GM21576 (cell line): Measurements from ENCODE around the gene SEMA4G.

Source experiments
- ATAC-seq: cut with Tn5 transposase; IDR thresholded peaks from one replicate; pipeline ENCODE4 v1.9.1; 2021; ENCODE audit warnings: mild to moderate bottlenecking, moderate library complexity; ENCODE audit not compliant: unreplicated experiment

The SEMA4G gene, protein sequence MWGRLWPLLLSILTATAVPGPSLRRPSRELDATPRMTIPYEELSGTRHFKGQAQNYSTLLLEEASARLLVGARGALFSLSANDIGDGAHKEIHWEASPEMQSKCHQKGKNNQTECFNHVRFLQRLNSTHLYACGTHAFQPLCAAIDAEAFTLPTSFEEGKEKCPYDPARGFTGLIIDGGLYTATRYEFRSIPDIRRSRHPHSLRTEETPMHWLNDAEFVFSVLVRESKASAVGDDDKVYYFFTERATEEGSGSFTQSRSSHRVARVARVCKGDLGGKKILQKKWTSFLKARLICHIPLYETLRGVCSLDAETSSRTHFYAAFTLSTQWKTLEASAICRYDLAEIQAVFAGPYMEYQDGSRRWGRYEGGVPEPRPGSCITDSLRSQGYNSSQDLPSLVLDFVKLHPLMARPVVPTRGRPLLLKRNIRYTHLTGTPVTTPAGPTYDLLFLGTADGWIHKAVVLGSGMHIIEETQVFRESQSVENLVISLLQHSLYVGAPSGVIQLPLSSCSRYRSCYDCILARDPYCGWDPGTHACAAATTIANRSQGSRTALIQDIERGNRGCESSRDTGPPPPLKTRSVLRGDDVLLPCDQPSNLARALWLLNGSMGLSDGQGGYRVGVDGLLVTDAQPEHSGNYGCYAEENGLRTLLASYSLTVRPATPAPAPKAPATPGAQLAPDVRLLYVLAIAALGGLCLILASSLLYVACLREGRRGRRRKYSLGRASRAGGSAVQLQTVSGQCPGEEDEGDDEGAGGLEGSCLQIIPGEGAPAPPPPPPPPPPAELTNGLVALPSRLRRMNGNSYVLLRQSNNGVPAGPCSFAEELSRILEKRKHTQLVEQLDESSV

DNA sequence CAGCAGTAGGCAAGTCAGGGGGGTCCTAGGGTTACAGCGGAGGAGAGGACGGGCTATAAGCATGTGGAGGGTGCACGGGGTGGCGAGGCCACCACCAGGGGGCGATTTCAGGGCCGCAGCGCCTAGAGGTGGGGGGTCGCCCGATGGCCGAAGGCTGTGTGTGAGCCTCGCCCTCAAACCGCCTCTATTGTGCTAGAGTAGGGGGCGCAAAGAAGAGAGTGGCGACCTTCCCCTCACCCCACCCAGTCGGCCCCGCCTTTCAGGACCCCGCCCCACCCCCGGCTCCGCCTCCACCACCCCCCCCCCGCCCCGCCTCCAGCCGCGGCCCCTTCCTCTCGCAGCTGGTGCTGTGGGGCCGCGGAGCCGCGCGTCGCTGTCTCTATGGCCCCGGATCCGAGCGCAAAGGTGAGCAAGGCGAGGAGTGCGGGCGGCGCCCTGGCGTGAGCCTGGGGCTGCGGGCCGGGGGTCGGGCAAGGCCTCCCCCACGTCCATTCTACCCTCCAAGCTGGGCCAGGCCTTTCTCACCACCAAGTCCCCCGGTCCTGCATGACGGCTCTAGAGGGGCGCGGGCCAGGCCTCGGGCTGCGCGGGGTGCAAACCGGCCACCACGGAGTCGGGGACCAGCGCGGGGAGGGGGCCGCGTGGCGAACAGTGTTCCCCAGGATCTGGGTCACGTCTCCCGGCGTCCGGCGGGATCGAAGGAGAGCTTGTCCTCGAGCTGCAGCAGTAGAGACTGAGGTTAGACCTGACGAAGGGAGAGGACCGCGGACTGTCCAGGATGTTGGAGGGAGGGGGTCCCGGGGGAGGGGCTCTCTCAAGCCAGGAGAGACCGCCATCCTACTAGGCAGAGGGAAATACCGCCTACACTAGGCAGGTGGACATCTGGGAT lies at the start of gene SEMA4G:
Gene SEMA4G (plus strand): TSS at position 318 of the 889 bp plus-strand sequence. CDS start 3,409 bp downstream, outside the sequence.
- ATAC-seq = no peak

DNA sequence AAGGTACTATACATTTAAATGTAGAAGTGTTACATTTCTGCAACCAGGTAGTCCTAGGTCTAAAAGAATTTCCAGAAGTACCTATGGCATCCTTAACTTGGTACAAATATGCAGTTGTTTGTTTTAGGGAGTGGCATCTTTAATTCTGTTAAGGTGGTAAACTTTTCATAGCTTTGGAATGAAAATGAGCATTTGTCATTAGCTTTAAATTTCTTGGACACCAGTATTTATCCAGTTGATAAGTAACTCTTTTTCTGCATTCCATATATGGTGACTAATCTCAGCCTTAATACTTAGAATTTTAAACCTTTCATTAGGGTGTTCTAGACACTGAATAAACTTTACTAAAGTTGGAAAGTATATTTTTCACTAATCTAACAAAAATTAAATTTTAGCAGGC lies 45.7 kb upstream of the SEMA4G start:
- ATAC-seq = no peak

DNA sequence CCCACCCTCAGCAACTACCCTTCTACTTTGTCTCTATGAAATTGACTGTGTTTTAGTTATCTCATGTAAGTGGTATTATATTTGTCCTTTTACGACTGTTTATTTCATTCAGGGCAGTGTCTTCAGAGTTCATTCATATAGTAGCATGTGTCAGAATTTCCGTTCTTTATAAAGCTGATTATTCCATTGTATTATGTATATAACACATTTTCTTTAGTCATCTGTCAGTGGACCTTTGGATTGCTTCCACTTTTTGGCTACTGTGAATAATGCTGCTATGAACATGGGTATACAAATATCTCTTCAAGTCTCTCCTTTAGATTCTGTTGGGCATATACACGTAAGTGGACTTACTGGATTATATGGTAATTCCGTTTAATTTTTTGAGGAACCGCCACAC lies 42.0 kb upstream of the SEMA4G start:
- no peak for ATAC-seq

DNA sequence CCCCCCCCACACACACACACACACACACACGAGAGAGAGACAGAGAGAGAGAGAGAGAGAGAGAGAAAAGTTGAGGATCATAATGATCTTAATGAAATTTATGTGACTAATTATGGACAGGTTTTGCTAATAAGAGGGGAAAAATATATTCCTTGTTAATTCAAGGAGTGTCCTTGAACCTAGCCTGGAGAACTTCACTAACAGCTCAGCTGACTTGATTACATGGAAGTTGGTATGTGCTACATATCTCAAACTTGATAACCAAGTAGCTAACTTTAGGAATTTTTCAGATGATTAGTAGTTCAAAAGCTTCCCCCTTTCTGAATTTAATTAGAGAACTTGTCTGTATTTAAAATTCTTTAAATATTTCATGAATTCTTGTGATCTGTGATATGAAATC lies 41.3 kb upstream of the SEMA4G start:
- no peak for ATAC-seq

DNA sequence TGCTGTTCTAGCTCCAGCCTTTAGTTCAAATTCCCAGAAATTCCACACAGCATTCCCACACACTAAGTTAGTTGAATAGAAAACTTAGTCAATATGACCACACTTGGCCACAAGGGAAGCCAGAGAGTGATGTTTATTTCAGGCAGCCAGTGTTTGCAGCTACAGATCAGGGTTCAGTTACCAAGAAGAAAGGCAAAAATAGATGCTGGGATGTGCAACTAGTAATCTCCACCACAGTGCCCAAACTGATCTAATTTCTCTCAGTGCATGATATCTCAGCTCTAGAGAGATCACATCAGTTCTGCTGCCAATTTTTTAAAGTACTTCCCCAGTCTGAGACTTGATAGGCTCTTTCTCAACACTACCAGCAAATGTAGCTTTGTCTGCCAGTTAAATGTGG lies 38.9 kb upstream of the SEMA4G start:
- ATAC-seq = no peak

DNA sequence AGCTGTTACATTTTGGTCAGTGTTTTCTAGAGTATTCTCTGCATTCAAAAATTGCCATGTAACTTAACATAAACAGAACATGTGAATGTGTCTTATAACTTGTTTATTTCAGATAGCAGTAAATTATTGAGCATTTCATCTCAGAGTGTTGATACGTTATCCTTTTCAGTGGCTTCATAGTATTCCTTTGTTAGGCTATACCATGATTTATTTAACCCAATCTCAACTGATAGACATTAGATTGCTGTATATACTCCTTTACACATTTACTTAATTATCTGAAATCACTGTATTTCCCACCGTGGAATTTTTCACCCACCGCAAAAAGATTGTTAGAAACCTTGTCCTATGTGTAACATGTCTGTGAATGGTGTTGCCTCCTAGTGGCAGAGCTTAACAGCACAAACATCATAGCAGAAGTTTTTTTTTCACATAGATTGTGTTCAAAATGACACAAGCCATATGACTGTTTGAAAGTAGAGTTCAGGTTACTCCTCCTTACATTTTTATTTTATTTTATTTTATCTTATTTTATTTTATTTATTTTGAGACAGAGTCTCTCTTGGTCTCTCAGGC lies 35.1 kb upstream of the SEMA4G start:
- no peak for ATAC-seq

DNA sequence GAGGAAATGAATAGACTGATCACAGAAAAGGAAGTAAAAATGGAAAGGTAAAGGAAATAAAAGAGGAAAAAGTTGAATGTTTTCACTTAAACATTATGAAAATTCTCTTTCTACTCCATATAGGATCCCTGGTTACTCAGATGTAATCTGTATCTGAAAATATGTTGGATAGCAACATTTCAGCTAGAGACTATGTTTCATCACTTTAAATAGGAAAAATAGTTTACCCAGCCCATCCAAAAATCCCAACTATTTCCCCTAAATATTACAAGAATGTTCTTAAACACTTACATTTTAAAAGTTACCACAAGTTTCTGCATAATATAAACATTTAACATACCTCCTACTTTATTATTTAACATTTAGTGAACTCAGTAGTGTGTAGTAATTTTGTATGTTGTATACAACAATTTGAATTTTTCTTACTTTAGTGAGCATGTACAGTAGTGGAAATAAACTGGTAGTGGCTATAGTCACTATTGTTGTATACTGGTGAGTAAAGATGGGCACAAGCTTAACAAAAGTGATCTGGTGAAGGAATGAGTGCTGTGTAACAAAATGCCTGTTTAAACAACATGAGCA lies 29.4 kb upstream of the SEMA4G start:
- ATAC-seq = no peak

DNA sequence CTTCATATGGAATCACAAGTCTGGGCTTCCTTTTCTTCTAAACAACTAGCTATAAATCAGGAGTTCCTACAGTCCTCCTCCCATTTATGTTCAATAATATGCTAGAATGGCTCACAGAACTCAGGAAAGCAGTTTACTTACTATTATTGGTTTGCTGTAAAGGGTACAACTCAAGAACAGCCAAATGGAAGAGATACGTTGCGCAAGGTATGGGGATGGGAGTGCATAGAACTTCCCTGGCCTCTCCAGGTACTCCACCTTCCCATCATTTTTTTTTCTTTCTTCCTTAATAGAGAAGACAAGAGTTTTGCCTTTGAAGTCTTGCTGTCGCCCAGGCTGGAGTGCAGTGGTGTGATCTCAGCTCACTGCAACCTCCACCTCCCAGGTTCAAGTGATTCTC lies 27.1 kb upstream of the SEMA4G start:
- ATAC-seq = no peak

DNA sequence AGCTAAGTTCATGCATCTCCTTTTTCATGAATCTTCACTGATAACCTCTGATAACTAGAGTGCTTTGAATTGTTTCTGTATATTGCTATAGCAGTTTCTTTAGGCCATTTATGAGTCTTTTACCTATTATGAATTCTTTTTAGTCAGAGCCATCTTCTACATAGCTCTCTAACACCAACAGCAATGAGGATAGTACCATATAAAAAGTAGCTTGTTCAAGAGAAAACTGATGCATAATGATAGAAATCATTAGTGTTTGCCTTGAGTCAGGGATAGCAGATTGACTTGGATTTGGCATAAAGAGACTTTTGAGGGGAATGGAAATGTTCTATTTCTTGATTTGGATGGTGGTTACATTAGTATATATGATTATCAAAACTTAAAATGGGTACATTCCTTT lies 25.8 kb upstream of the SEMA4G start:
- no peak for ATAC-seq

DNA sequence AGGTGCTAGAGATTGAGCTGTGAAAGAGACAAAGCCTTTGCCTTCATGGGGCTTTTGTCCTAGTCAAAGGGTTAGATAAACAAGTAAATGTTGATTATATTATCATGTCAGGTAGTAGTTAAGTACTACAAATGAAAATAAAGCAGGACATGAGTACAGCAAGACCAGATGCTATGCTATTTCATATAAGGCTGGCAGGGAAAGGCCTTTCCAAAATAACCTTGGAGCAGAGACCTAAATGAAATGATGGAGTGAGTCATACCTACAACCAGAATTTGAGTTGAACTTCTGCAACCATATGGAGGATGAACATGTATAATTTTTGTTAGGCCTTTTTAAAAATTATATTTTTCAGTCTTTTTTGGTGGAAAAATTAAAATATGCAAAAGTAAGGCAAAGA lies 23.6 kb upstream of the SEMA4G start:
- no peak for ATAC-seq

DNA sequence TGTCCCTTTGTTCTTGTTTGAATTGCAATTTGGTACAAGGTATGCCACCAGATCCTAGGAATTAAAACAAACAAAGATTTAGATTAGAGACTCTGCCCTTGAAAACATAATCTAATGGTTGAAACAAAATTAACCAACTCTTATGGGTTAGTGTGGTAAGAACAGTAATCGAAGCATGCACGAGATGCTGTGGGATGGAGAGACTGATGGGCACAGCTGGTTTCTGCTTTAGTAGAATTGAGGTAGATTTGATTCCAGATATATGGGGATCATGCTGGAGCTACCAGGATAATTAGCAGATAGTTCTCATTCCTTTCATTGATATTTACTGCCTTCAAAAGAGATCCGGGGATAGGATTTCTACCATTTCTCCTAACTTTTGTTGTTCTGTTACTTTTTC lies 20.4 kb upstream of the SEMA4G start:
- no peak for ATAC-seq

DNA sequence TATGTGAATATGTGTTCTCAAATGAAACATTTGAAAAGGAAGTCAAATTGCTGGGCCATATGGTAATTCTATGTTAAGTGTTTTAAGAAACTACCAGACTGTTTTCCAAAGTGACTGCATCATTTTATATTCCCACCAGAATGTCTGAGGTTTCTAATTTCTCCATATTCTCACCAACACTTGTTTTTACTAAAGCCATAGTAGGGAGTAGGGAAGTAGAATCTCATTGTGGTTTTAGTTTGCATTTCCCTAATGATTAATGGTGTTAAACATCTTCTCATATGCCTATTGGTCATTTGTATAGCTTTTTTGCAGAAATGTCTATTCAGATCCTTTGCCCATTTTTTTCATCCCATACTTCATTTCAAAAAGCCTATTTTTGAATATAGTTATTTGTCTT lies 9.1 kb upstream of the SEMA4G start:
- no peak for ATAC-seq

DNA sequence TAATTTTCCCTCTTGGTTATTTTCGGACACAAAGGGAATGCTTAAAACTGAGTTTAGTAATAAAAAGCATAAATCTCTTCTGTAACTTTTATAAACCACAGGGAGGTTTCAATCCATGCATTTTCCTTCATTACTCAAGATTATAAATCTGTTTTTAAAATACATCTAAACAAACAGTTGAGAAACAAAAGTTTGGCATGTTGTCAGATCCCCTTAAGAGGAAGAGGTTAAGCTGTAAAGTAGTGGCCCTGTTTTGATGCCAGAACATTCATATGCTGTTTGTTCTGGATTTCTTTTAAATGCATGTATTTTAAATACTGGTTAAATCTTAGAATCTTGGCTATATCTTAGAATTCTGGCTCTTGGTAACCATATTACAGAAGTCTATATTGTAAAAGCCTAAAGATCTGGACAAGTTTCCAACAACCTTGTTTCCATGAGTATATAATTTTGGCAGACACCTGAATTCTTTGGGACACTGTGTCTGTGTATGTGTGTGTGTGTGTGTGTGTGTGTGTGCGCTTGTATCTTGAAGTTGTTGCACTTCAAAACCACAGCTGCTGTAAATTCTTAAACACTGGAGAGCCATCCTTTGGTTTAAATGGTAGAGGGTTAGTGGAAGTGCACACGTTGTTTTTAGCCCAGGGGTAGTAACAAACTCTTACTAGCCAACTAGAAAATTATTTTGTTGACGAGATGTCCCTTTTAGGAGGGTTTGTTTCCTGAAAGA lies 6.8 kb upstream of the SEMA4G start:
- ATAC-seq = no peak

DNA sequence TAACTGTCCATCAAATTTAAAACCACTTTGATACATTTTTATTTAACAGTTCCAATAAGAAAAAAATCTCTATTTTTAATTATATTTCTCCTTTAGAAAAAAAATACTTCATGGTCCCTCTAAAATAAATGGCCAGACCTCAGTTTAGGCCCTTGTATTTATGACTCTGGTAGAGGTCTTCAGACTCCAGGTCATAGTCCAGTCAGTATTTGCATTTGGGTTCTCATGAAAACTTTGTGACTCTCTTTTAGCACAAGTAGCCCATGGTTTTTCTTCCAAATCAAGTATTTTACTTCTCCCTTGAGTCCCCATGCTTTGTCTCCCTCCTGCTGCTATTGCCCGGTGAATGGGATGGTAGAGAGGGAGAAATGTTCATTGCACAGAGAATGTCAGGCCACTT lies 5.5 kb upstream of the SEMA4G start:
- no peak for ATAC-seq

DNA sequence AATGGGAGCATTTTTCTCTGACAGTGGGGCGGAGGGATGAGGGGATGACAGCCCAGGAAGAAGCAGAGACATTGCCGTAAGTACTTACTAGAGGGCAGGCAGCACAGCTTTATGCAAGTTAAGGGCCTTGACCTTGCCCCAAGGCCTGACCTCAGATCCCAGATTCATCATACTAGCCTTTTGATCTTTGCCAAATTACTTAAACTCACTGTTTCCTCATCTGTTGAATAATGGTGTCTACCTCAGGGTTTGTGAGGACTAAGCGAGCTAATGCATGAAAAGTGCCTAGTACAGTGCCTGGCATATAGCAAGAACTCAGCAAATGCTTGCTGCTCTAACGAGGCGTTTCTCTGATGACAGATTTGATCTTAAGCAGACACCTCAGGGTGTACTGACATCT lies 3.5 kb upstream of the SEMA4G start:
- ATAC-seq = no peak

DNA sequence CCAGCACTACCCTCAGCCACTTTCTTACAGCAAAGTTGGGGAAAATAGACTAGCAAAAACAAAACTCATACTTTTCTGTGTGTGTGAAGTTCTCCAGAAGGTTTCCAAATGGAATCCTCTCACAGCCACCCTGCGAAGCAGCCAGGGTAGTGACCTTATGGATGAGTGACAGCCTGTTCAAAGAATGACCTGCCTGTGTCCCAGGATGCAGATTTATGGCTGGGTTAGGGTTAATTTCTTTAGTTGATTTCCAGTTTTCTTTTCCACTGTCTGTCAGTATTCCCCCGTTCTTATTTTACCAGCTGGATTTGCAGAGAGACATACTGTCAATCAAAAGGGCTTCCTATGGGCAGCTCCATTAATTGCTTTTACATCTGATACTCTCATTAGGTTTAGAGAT lies 2.4 kb upstream of the SEMA4G start:
- no peak for ATAC-seq

DNA sequence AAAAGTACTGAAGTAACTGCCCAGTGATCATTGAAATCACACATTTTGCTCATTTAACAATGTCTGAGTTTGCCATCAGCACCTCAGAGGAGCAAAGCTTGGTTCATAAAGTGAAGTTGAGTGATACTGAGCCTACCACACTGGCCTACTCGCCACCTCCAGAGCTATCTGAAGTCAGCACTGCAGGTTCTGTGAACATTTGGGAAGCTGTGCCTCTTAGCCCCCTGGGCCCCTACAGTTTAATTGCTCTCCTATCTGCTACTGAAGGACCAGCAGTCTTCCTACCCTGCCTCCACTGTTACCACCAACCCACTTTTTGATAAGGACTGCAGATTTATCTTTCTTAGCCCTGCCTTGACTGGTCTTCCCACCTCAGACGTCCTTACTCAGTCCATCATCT lies 2.0 kb upstream of the SEMA4G start:
- ATAC-seq = no peak

DNA sequence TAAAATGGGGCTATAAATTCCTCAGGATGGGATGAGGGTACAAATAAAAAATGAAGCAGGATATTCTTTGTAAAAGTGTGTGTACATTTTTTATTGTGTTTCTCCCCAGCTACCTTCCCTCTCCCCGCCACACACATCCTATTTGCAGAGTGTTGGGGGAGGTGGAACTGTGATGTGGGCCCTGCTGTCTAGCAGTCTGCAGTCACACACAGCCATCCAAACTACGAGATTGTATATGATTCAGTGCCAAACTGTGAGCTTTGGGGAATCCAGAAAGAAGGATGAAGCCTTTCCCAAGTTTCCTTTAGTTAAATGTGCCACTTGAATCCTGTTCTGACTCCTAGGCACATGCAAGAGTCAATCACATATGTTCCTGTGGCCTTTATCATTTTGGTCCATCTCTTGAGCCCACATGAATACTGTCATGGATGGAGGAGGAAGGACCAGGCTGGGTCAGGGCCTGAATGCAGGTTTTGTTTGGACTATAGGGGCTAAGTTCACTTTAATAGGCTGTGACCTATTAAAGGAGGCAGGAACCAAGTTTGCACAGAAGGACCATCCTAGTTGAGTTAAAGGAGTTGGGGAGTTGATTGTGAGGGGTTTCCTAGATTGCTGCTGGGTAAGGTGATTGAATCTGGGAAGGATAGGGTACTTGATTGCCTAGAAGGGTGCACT lies 1.1 kb upstream of the SEMA4G start:
- ATAC-seq = no peak

DNA sequence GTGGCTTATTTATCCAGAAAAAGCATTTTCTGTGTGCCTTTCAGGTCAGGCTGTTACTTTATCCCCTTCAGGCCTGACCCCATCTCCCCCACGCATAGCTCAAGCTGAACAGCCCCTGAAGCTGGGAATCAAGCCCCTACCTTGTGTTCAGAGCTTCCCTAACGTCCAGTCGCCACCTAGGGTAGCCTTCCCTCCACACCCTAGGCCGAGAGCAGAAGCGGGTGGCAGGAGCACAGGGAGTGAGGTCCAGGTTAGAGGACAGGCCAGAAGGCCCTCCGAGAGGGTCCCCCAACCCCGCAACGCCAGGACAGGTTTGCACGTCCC lies 479 bp upstream of the SEMA4G start:
- no peak for ATAC-seq
